Measurements from ENCODE around the gene UBE3B.

GRCh38 chr12:109559200-109559505 lies 81.7 kb downstream of the UBE3B start:
- TF ChIP-seq CTCF (optimal IDR thresholded peaks at IDR 0.05 in 1 of 3, IDR thresholded peaks at IDR 0.05 in 1 of 3, conservative IDR thresholded peaks at IDR 0.05 in 1 of 3; ENCODE audit: extremely low read depth in 1 of 3, insufficient read depth in 2 of 3, low read length in 3 of 3) (no peak), EZH2 (IDR thresholded peaks at IDR 0.05; ENCODE audit: low read length) (no peak)
